ENCODE results near the gene DST.

- TF ChIP-seq, protein P1, sequence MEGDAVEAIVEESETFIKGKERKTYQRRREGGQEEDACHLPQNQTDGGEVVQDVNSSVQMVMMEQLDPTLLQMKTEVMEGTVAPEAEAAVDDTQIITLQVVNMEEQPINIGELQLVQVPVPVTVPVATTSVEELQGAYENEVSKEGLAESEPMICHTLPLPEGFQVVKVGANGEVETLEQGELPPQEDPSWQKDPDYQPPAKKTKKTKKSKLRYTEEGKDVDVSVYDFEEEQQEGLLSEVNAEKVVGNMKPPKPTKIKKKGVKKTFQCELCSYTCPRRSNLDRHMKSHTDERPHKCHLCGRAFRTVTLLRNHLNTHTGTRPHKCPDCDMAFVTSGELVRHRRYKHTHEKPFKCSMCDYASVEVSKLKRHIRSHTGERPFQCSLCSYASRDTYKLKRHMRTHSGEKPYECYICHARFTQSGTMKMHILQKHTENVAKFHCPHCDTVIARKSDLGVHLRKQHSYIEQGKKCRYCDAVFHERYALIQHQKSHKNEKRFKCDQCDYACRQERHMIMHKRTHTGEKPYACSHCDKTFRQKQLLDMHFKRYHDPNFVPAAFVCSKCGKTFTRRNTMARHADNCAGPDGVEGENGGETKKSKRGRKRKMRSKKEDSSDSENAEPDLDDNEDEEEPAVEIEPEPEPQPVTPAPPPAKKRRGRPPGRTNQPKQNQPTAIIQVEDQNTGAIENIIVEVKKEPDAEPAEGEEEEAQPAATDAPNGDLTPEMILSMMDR (IDR thresholded peaks at IDR 0.05) = no peak
- no peak for TF ChIP-seq POLR2A (IDR thresholded peaks at IDR 0.05)
Measured at GRCh38 chr6:56541030-56541600, 101.6 kb downstream of the DST start.

Data from heart left ventricle (tissue), 13 donors.